ENCODE results near the gene BOK.

BOK gene

DNA sequence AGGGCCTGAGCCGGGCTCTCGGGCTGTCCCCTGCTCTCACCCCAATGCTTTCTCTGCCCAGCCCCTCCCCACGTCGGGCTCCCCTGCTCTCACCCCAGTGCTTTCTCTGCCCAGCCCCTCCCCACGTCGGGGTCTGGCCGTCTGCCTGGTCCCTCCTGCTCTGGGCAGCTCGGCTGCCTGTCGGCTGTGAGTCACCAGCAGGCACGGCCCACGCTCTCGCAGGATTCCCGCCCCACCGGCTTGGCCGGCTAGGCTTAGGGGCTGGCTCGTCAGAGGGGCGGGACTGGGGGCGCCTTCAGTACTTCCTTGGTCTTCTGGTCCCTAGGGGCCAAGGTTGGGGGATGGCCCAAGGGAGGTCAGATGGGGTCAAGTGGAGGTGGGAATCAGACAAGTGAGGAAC is 3.3 kb downstream of the BOK start:
- no peak overlapping the region for H4K91ac ChIP-seq (ENCODE audit: low read depth, low read length, poor library complexity)
- peaks cover 4 to 36% (median 23%) of the 10 kb centered on the region in 3 experiments for H3K27me3 ChIP-seq (ENCODE audit: control insufficient read depth in 3 of 3, insufficient read depth in 3 of 3, low read depth in 1 of 3, low read length in 3 of 3)
- H3K79me1 ChIP-seq (ENCODE audit: low read depth, low read length), result peaks cover 8% of the 10 kb centered on the region
- no peak for DNase-seq (ENCODE audit: low spot score)
- H2BK120ac ChIP-seq (ENCODE audit: low read depth, low read length), result no peak overlapping the region
- H4K8ac ChIP-seq (ENCODE audit: low read depth, low read length), result no peak overlapping the region
- H3K23ac ChIP-seq (ENCODE audit: low read depth, low read length, poor library complexity), result peak overlapping the region; percentile 8
- no peak overlapping the region for H3K4ac ChIP-seq (ENCODE audit: low read length)
- H2AFZ ChIP-seq (ENCODE audit: low read length), result peak overlapping the region; percentile 40
- no peak overlapping the region for H3K27ac ChIP-seq (replicated peaks; ENCODE audit: low read length)
- H3K4me1 ChIP-seq (ENCODE audit: control insufficient read depth in 2 of 2, insufficient read depth in 1 of 2, low read depth in 1 of 2, low read length in 2 of 2), result peaks cover 4 to 5% of the 10 kb centered on the region in 2 donors
- no peak overlapping the region for H3K4me3 ChIP-seq (ENCODE audit: low read length in 2 of 2)
- H2BK5ac ChIP-seq (ENCODE audit: low read length), result no peak overlapping the region
- no peak overlapping the region for H3K14ac ChIP-seq (ENCODE audit: low read length)
- H3K9ac ChIP-seq (ENCODE audit: low read depth, low read length, poor library complexity), result no peak overlapping the region
- no CpG with 5 or more reads among the region's 18 CpGs for WGBS, 2 donors (ENCODE audit: extremely low coverage in 2 of 2, insufficient read length in 2 of 2, insufficient replicate concordance in 1 of 2)
- H2BK15ac ChIP-seq (ENCODE audit: low read length), result no peak overlapping the region
- peaks cover 6 to 16% of the 10 kb centered on the region in 2 donors for H3K9me3 ChIP-seq (replicated peaks in 1 of 2; ENCODE audit: control insufficient read depth in 2 of 2, insufficient read depth in 1 of 2, low read depth in 1 of 2, low read length in 2 of 2)
- H3K36me3 ChIP-seq (replicated peaks in 1 of 2; ENCODE audit: control insufficient read depth in 2 of 2, insufficient read depth in 2 of 2, low read length in 2 of 2), result no peaks in the 10 kb centered on the region
- peak overlapping the region; percentile 63 for H2AK5ac ChIP-seq (ENCODE audit: low read depth, low read length)
- H2BK12ac ChIP-seq (ENCODE audit: low read length), result no peak overlapping the region
- H3K18ac ChIP-seq (ENCODE audit: low read length), result no peak overlapping the region
- H3K4me2 ChIP-seq (ENCODE audit: insufficient read depth, low read length, poor library complexity, severe bottlenecking), result no peak overlapping the region

DNA sequence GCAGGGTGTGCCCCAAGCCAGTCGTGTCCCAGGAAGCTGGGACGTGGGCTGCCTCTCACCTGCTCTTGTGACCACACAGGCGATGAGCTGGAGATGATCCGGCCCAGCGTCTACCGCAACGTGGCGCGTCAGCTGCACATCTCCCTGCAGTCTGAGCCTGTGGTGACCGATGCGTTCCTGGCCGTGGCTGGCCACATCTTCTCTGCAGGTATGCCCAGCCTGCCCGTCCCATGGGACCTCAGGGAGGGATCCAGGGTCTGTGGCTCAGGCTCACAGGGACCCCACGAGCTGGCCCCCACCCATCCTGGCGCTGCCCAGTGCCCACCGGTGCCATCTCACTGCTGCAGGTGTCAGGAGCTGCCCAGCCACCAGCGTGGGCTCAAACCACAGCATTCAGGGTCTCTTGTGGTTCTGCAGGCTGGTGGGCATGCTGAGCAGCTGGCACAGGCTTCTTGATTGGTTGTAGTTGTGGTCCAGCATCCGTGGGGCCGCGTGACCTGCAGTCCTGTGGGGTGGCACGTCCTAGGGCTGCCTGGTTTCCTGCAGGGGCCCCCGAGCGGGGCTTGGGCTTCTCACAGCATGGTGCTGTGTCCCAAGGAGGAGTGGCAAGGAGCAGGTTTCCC is 3.8 kb downstream of the BOK start:
- Histone ChIP-seq H3K14ac (ENCODE audit: low read length) (no peak overlapping the region), H3K9ac (ENCODE audit: low read depth, low read length, poor library complexity) (peak overlapping the region; percentile 38), H3K4me3 (ENCODE audit: low read length in 2 of 2) (no peak overlapping the region), H4K8ac (ENCODE audit: low read depth, low read length) (no peak overlapping the region), H3K23ac (ENCODE audit: low read depth, low read length, poor library complexity) (peak overlapping the region; percentile 8), H3K27me3 (ENCODE audit: control insufficient read depth in 3 of 3, insufficient read depth in 3 of 3, low read depth in 1 of 3, low read length in 3 of 3) (peaks cover 4 to 36% (median 23%) of the 10 kb centered on the region in 3 experiments), H3K36me3 (replicated peaks in 1 of 2; ENCODE audit: control insufficient read depth in 2 of 2, insufficient read depth in 2 of 2, low read length in 2 of 2) (no peaks in the 10 kb centered on the region), H3K9me3 (replicated peaks in 1 of 2; ENCODE audit: control insufficient read depth in 2 of 2, insufficient read depth in 1 of 2, low read depth in 1 of 2, low read length in 2 of 2) (peaks cover 4 to 11% of the 10 kb centered on the region in 2 donors), H2BK120ac (ENCODE audit: low read depth, low read length) (no peak overlapping the region), H3K79me1 (ENCODE audit: low read depth, low read length) (peaks cover 8% of the 10 kb centered on the region), H3K27ac (replicated peaks; ENCODE audit: low read length) (no peak overlapping the region), H3K18ac (ENCODE audit: low read length) (no peak overlapping the region), H3K4me2 (ENCODE audit: insufficient read depth, low read length, poor library complexity, severe bottlenecking) (no peak overlapping the region), H2BK15ac (ENCODE audit: low read length) (no peak overlapping the region), H3K4ac (ENCODE audit: low read length) (no peak overlapping the region), H2BK5ac (ENCODE audit: low read length) (no peak overlapping the region), H4K91ac (ENCODE audit: low read depth, low read length, poor library complexity) (no peak overlapping the region), H2AFZ (ENCODE audit: low read length) (no peak overlapping the region), H2AK5ac (ENCODE audit: low read depth, low read length) (peak overlapping the region; percentile 6), H2BK12ac (ENCODE audit: low read length) (no peak overlapping the region), H3K4me1 (ENCODE audit: control insufficient read depth in 2 of 2, insufficient read depth in 1 of 2, low read depth in 1 of 2, low read length in 2 of 2) (peaks cover 4 to 5% of the 10 kb centered on the region in 2 donors)
- no peak for DNase-seq (ENCODE audit: low spot score)
- no CpG with 5 or more reads among the region's 23 CpGs for WGBS, 2 donors (ENCODE audit: extremely low coverage in 2 of 2, insufficient read length in 2 of 2, insufficient replicate concordance in 1 of 2)

DNA sequence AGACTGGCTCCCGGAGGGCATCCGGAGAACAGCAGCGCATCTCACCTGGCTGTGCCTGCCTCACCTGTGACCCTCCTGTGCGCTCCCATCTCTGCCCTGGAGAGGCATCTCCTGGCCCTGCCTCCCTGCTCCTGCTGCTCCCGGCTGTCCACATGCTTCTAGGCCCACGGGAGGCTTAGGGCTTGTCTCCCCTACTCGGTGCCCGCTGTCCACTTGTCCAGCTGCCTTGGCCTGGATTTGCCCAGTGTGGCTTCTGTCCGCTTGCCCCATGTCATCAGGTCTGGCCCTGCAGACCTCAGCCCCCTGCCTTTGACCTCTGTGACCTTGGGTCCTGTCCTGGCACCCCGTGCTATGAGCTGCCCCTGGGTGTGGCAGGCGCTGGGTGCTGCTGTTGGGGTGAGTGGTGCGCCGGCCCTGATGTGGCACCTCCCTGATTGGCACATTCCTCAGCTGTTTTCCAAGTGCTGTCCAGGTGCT is 4.5 kb downstream of the BOK start:
- peaks cover 8% of the 10 kb centered on the region for H3K79me1 ChIP-seq (ENCODE audit: low read depth, low read length)
- H3K18ac ChIP-seq (ENCODE audit: low read length), result no peak overlapping the region
- H3K23ac ChIP-seq (ENCODE audit: low read depth, low read length, poor library complexity), result peak overlapping the region; percentile 53
- peak overlapping the region; percentile 6 for H2AK5ac ChIP-seq (ENCODE audit: low read depth, low read length)
- H3K36me3 ChIP-seq (replicated peaks in 1 of 2; ENCODE audit: control insufficient read depth in 2 of 2, insufficient read depth in 2 of 2, low read length in 2 of 2), result no peaks in the 10 kb centered on the region
- H3K4me2 ChIP-seq (ENCODE audit: insufficient read depth, low read length, poor library complexity, severe bottlenecking), result no peak overlapping the region
- no peak for DNase-seq (ENCODE audit: low spot score)
- peaks cover 2 to 4% of the 10 kb centered on the region in 2 donors for H3K9me3 ChIP-seq (replicated peaks in 1 of 2; ENCODE audit: control insufficient read depth in 2 of 2, insufficient read depth in 1 of 2, low read depth in 1 of 2, low read length in 2 of 2)
- peaks cover 4 to 29% (median 21%) of the 10 kb centered on the region in 3 experiments for H3K27me3 ChIP-seq (ENCODE audit: control insufficient read depth in 3 of 3, insufficient read depth in 3 of 3, low read depth in 1 of 3, low read length in 3 of 3)
- H4K8ac ChIP-seq (ENCODE audit: low read depth, low read length), result no peak overlapping the region
- no peak overlapping the region for H3K4ac ChIP-seq (ENCODE audit: low read length)
- H3K9ac ChIP-seq (ENCODE audit: low read depth, low read length, poor library complexity), result no peak overlapping the region
- no CpG with 5 or more reads among the region's 13 CpGs for WGBS, 2 donors (ENCODE audit: extremely low coverage in 2 of 2, insufficient read length in 2 of 2, insufficient replicate concordance in 1 of 2)
- H3K14ac ChIP-seq (ENCODE audit: low read length), result no peak overlapping the region
- no peak overlapping the region for H4K91ac ChIP-seq (ENCODE audit: low read depth, low read length, poor library complexity)
- no peak overlapping the region for H3K4me3 ChIP-seq (ENCODE audit: low read length in 2 of 2)
- no peak overlapping the region for H3K27ac ChIP-seq (replicated peaks; ENCODE audit: low read length)
- H2BK5ac ChIP-seq (ENCODE audit: low read length), result no peak overlapping the region
- no peak overlapping the region for H2BK12ac ChIP-seq (ENCODE audit: low read length)
- H2AFZ ChIP-seq (ENCODE audit: low read length), result no peak overlapping the region
- H2BK15ac ChIP-seq (ENCODE audit: low read length), result no peak overlapping the region
- H3K4me1 ChIP-seq (ENCODE audit: control insufficient read depth in 2 of 2, insufficient read depth in 1 of 2, low read depth in 1 of 2, low read length in 2 of 2), result peaks cover 4 to 5% of the 10 kb centered on the region in 2 donors
- H2BK120ac ChIP-seq (ENCODE audit: low read depth, low read length), result no peak overlapping the region

DNA sequence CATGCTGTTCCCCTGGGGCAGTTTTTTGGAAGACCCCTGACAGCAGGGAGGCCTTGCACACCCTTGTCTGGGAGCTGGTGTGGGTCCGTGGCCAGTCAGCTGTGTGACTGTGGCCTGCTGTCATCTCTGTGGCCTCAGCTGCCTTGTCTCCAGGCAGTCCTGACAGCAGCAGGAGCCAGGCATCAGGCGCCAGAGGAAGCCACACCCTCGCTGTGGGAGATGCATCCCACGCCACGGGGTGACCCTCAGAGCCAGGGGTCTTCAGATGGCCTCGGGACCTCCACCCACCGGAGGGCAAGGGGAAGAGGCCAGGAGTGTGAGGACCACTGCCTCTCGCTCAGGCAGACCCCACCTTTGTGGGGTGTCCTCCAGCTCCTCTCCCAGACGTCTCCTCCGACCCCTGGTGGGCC is 5.0 kb downstream of the BOK start:
- H4K91ac ChIP-seq (ENCODE audit: low read depth, low read length, poor library complexity), result no peak overlapping the region
- peak overlapping the region; percentile 85 for H3K14ac ChIP-seq (ENCODE audit: low read length)
- H3K4me1 ChIP-seq (ENCODE audit: control insufficient read depth in 2 of 2, insufficient read depth in 1 of 2, low read depth in 1 of 2, low read length in 2 of 2), result peaks cover 4 to 5% of the 10 kb centered on the region in 2 donors
- no peak overlapping the region for H2BK5ac ChIP-seq (ENCODE audit: low read length)
- no peak overlapping the region for H3K9ac ChIP-seq (ENCODE audit: low read depth, low read length, poor library complexity)
- H2AFZ ChIP-seq (ENCODE audit: low read length), result no peak overlapping the region
- H3K4me3 ChIP-seq (ENCODE audit: low read length in 2 of 2), result no peak overlapping the region
- peak overlapping the region; percentile 54 for H2AK5ac ChIP-seq (ENCODE audit: low read depth, low read length)
- no peak overlapping the region for H2BK15ac ChIP-seq (ENCODE audit: low read length)
- no peak overlapping the region for H4K8ac ChIP-seq (ENCODE audit: low read depth, low read length)
- peaks cover 4 to 24% (median 17%) of the 10 kb centered on the region in 3 experiments for H3K27me3 ChIP-seq (ENCODE audit: control insufficient read depth in 3 of 3, insufficient read depth in 3 of 3, low read depth in 1 of 3, low read length in 3 of 3)
- peak overlapping the region; percentile 80 for H3K23ac ChIP-seq (ENCODE audit: low read depth, low read length, poor library complexity)
- peaks cover 8% of the 10 kb centered on the region for H3K79me1 ChIP-seq (ENCODE audit: low read depth, low read length)
- no peak overlapping the region for H3K27ac ChIP-seq (replicated peaks; ENCODE audit: low read length)
- H3K4ac ChIP-seq (ENCODE audit: low read length), result no peak overlapping the region
- H3K9me3 ChIP-seq (replicated peaks in 1 of 2; ENCODE audit: control insufficient read depth in 2 of 2, insufficient read depth in 1 of 2, low read depth in 1 of 2, low read length in 2 of 2), result no peaks in the 10 kb centered on the region
- WGBS, 2 donors (ENCODE audit: extremely low coverage in 2 of 2, insufficient read length in 2 of 2, insufficient replicate concordance in 1 of 2), result no CpG with 5 or more reads among the region's 10 CpGs
- no peak for DNase-seq (ENCODE audit: low spot score)
- no peak overlapping the region for H2BK120ac ChIP-seq (ENCODE audit: low read depth, low read length)
- no peak overlapping the region for H3K18ac ChIP-seq (ENCODE audit: low read length)
- no peak overlapping the region for H2BK12ac ChIP-seq (ENCODE audit: low read length)
- no peak overlapping the region for H3K4me2 ChIP-seq (ENCODE audit: insufficient read depth, low read length, poor library complexity, severe bottlenecking)
- no peaks in the 10 kb centered on the region for H3K36me3 ChIP-seq (replicated peaks in 1 of 2; ENCODE audit: control insufficient read depth in 2 of 2, insufficient read depth in 2 of 2, low read length in 2 of 2)

All from neuronal stem cell (in vitro differentiated cells).